ENCODE measurements around the gene TMEM106C.

Gene TMEM106C

GRCh38 chr12:47978598-47978873 is 15.1 kb downstream of the TMEM106C start:
- H3K27ac ChIP-seq (ENCODE audit: low read depth in 2 of 2, low read length in 2 of 2) = no peak overlapping the region
- H3K36me3 ChIP-seq (ENCODE audit: control insufficient read depth in 2 of 2, insufficient read depth in 2 of 2, low read length in 2 of 2) = no peaks in the 10 kb centered on the region
- H3K9ac ChIP-seq (ENCODE audit: low read depth in 1 of 2, low read length in 2 of 2) = no peak overlapping the region
- peaks cover 5 to 8% of the 10 kb centered on the region in 2 donors for H3K4me1 ChIP-seq (ENCODE audit: control insufficient read depth in 2 of 2, insufficient read depth in 2 of 2, low read length in 2 of 2)
- no peaks in the 10 kb centered on the region for H3K9me3 ChIP-seq (ENCODE audit: control insufficient read depth in 2 of 2, low read length in 2 of 2)
- H3K4me3 ChIP-seq (ENCODE audit: low read length in 2 of 2) = no peak overlapping the region
- no peaks in the 10 kb centered on the region for H3K27me3 ChIP-seq (ENCODE audit: control insufficient read depth in 2 of 2, insufficient read depth in 2 of 2, low read length in 2 of 2)

GRCh38 chr12:47979166-47979565 is 15.8 kb downstream of the TMEM106C start:
- no peaks in the 10 kb centered on the region for H3K27me3 ChIP-seq (ENCODE audit: control insufficient read depth in 2 of 2, insufficient read depth in 2 of 2, low read length in 2 of 2)
- H3K27ac ChIP-seq (ENCODE audit: low read depth in 2 of 2, low read length in 2 of 2) = no peak overlapping the region
- no peaks in the 10 kb centered on the region for H3K9me3 ChIP-seq (ENCODE audit: control insufficient read depth in 2 of 2, low read length in 2 of 2)
- no peak overlapping the region for H3K4me3 ChIP-seq (ENCODE audit: low read length in 2 of 2)
- H3K36me3 ChIP-seq (ENCODE audit: control insufficient read depth in 2 of 2, insufficient read depth in 2 of 2, low read length in 2 of 2) = no peaks in the 10 kb centered on the region
- H3K4me1 ChIP-seq (ENCODE audit: control insufficient read depth in 2 of 2, insufficient read depth in 2 of 2, low read length in 2 of 2) = peaks cover 5 to 8% of the 10 kb centered on the region in 2 donors
- H3K9ac ChIP-seq (ENCODE audit: low read depth in 1 of 2, low read length in 2 of 2) = no peak overlapping the region

- Histone ChIP-seq H3K9ac (ENCODE audit: low read depth in 1 of 2, low read length in 2 of 2) (no peak overlapping the region), H3K27me3 (ENCODE audit: control insufficient read depth in 2 of 2, insufficient read depth in 2 of 2, low read length in 2 of 2) (no peaks in the 10 kb centered on the region), H3K9me3 (ENCODE audit: control insufficient read depth in 2 of 2, low read length in 2 of 2) (no peaks in the 10 kb centered on the region), H3K4me3 (ENCODE audit: low read length in 2 of 2) (no peak overlapping the region), H3K27ac (ENCODE audit: low read depth in 2 of 2, low read length in 2 of 2) (no peak overlapping the region), H3K4me1 (ENCODE audit: control insufficient read depth in 2 of 2, insufficient read depth in 2 of 2, low read length in 2 of 2) (peaks cover 5 to 8% of the 10 kb centered on the region in 2 donors), H3K36me3 (ENCODE audit: control insufficient read depth in 2 of 2, insufficient read depth in 2 of 2, low read length in 2 of 2) (no peaks in the 10 kb centered on the region)
Measured at GRCh38 chr12:47979686-47980085, 16.3 kb downstream of the TMEM106C start.

- H3K9ac ChIP-seq (ENCODE audit: low read depth in 1 of 2, low read length in 2 of 2) = no peak overlapping the region
- H3K27me3 ChIP-seq (ENCODE audit: control insufficient read depth in 2 of 2, insufficient read depth in 2 of 2, low read length in 2 of 2) = no peaks in the 10 kb centered on the region
- H3K36me3 ChIP-seq (ENCODE audit: control insufficient read depth in 2 of 2, insufficient read depth in 2 of 2, low read length in 2 of 2) = no peaks in the 10 kb centered on the region
- H3K27ac ChIP-seq (ENCODE audit: low read depth in 2 of 2, low read length in 2 of 2) = no peak overlapping the region
- no peak overlapping the region for H3K4me3 ChIP-seq (ENCODE audit: low read length in 2 of 2)
- H3K9me3 ChIP-seq (ENCODE audit: control insufficient read depth in 2 of 2, low read length in 2 of 2) = no peaks in the 10 kb centered on the region
- H3K4me1 ChIP-seq (ENCODE audit: control insufficient read depth in 2 of 2, insufficient read depth in 2 of 2, low read length in 2 of 2) = peaks cover 5 to 8% of the 10 kb centered on the region in 2 donors
Measured at GRCh38 chr12:47980197-47980596, 16.8 kb downstream of the TMEM106C start.

- H3K4me1 ChIP-seq (ENCODE audit: control insufficient read depth in 2 of 2, insufficient read depth in 2 of 2, low read length in 2 of 2) = peaks cover 5 to 8% of the 10 kb centered on the region in 2 donors
- H3K9ac ChIP-seq (ENCODE audit: low read depth in 1 of 2, low read length in 2 of 2) = no peak overlapping the region
- H3K9me3 ChIP-seq (ENCODE audit: control insufficient read depth in 2 of 2, low read length in 2 of 2) = no peaks in the 10 kb centered on the region
- no peaks in the 10 kb centered on the region for H3K27me3 ChIP-seq (ENCODE audit: control insufficient read depth in 2 of 2, insufficient read depth in 2 of 2, low read length in 2 of 2)
- no peak overlapping the region for H3K27ac ChIP-seq (ENCODE audit: low read depth in 2 of 2, low read length in 2 of 2)
- no peaks in the 10 kb centered on the region for H3K36me3 ChIP-seq (ENCODE audit: control insufficient read depth in 2 of 2, insufficient read depth in 2 of 2, low read length in 2 of 2)
- no peak overlapping the region for H3K4me3 ChIP-seq (ENCODE audit: low read length in 2 of 2)
Measured at GRCh38 chr12:47980779-47981495, 17.5 kb downstream of the TMEM106C start.

GRCh38 chr12:47981496-47982260 is 18.3 kb downstream of the TMEM106C start:
- no peak overlapping the region for H3K9ac ChIP-seq (ENCODE audit: low read depth in 1 of 2, low read length in 2 of 2)
- no peaks in the 10 kb centered on the region for H3K27me3 ChIP-seq (ENCODE audit: control insufficient read depth in 2 of 2, insufficient read depth in 2 of 2, low read length in 2 of 2)
- H3K4me3 ChIP-seq (ENCODE audit: low read length in 2 of 2) = no peak overlapping the region

GRCh38 chr12:47982311-47982710 is 18.9 kb downstream of the TMEM106C start:
- Histone ChIP-seq H3K4me1 (ENCODE audit: control insufficient read depth in 2 of 2, insufficient read depth in 2 of 2, low read length in 2 of 2) (peaks cover 5 to 8% of the 10 kb centered on the region in 2 donors), H3K9me3 (ENCODE audit: control insufficient read depth in 2 of 2, low read length in 2 of 2) (no peaks in the 10 kb centered on the region), H3K27me3 (ENCODE audit: control insufficient read depth in 2 of 2, insufficient read depth in 2 of 2, low read length in 2 of 2) (no peaks in the 10 kb centered on the region), H3K27ac (ENCODE audit: low read depth in 2 of 2, low read length in 2 of 2) (no peak overlapping the region), H3K36me3 (ENCODE audit: control insufficient read depth in 2 of 2, insufficient read depth in 2 of 2, low read length in 2 of 2) (no peaks in the 10 kb centered on the region), H3K4me3 (ENCODE audit: low read length in 2 of 2) (no peak overlapping the region), H3K9ac (ENCODE audit: low read depth in 1 of 2, low read length in 2 of 2) (no peak overlapping the region)

More at GRCh38 chr12:47981496-47982260, 18.3 kb downstream of the TMEM106C start:
- Histone ChIP-seq H3K4me1 (ENCODE audit: control insufficient read depth in 2 of 2, insufficient read depth in 2 of 2, low read length in 2 of 2) (peaks cover 5 to 8% of the 10 kb centered on the region in 2 donors), H3K27ac (ENCODE audit: low read depth in 2 of 2, low read length in 2 of 2) (no peak overlapping the region), H3K36me3 (ENCODE audit: control insufficient read depth in 2 of 2, insufficient read depth in 2 of 2, low read length in 2 of 2) (no peaks in the 10 kb centered on the region), H3K9me3 (ENCODE audit: control insufficient read depth in 2 of 2, low read length in 2 of 2) (no peaks in the 10 kb centered on the region)

GRCh38 chr12:47982770-47983169 is 19.4 kb downstream of the TMEM106C start:
- Histone ChIP-seq H3K9ac (ENCODE audit: low read depth in 1 of 2, low read length in 2 of 2) (no peak overlapping the region), H3K4me1 (ENCODE audit: control insufficient read depth in 2 of 2, insufficient read depth in 2 of 2, low read length in 2 of 2) (peaks cover 5 to 8% of the 10 kb centered on the region in 2 donors), H3K9me3 (ENCODE audit: control insufficient read depth in 2 of 2, low read length in 2 of 2) (no peaks in the 10 kb centered on the region), H3K27me3 (ENCODE audit: control insufficient read depth in 2 of 2, insufficient read depth in 2 of 2, low read length in 2 of 2) (no peaks in the 10 kb centered on the region), H3K27ac (ENCODE audit: low read depth in 2 of 2, low read length in 2 of 2) (no peak overlapping the region), H3K36me3 (ENCODE audit: control insufficient read depth in 2 of 2, insufficient read depth in 2 of 2, low read length in 2 of 2) (no peaks in the 10 kb centered on the region), H3K4me3 (ENCODE audit: low read length in 2 of 2) (no peak overlapping the region)

- Histone ChIP-seq H3K4me1 (ENCODE audit: control insufficient read depth in 2 of 2, insufficient read depth in 2 of 2, low read length in 2 of 2) (peaks cover 5 to 8% of the 10 kb centered on the region in 2 donors), H3K27me3 (ENCODE audit: control insufficient read depth in 2 of 2, insufficient read depth in 2 of 2, low read length in 2 of 2) (no peaks in the 10 kb centered on the region), H3K36me3 (ENCODE audit: control insufficient read depth in 2 of 2, insufficient read depth in 2 of 2, low read length in 2 of 2) (no peaks in the 10 kb centered on the region), H3K9me3 (ENCODE audit: control insufficient read depth in 2 of 2, low read length in 2 of 2) (no peaks in the 10 kb centered on the region), H3K9ac (ENCODE audit: low read depth in 1 of 2, low read length in 2 of 2) (no peak overlapping the region), H3K27ac (ENCODE audit: low read depth in 2 of 2, low read length in 2 of 2) (no peak overlapping the region), H3K4me3 (ENCODE audit: low read length in 2 of 2) (no peak overlapping the region)
Measured at GRCh38 chr12:47983541-47984115, 20.2 kb downstream of the TMEM106C start.

GRCh38 chr12:47984331-47984801 is 21.0 kb downstream of the TMEM106C start:
- Histone ChIP-seq H3K9me3 (ENCODE audit: control insufficient read depth in 2 of 2, low read length in 2 of 2) (no peaks in the 10 kb centered on the region), H3K4me1 (ENCODE audit: control insufficient read depth in 2 of 2, insufficient read depth in 2 of 2, low read length in 2 of 2) (peaks cover 5 to 8% of the 10 kb centered on the region in 2 donors), H3K4me3 (ENCODE audit: low read length in 2 of 2) (no peak overlapping the region), H3K9ac (ENCODE audit: low read depth in 1 of 2, low read length in 2 of 2) (no peak overlapping the region), H3K27me3 (ENCODE audit: control insufficient read depth in 2 of 2, insufficient read depth in 2 of 2, low read length in 2 of 2) (no peaks in the 10 kb centered on the region), H3K27ac (ENCODE audit: low read depth in 2 of 2, low read length in 2 of 2) (no peak overlapping the region), H3K36me3 (ENCODE audit: control insufficient read depth in 2 of 2, insufficient read depth in 2 of 2, low read length in 2 of 2) (no peaks in the 10 kb centered on the region)
